Parathyroid adenoma (tissue), 2 donors: ENCODE results near the gene SCN5A.

Experiments used
- H2AFZ ChIP-seq: fragments of 300-600 bp; sonication (generic); one replicate; pipeline ENCODE4 v1.7.0; 2017; ENCODE audit warnings: antibody characterized with exemption, mild to moderate bottlenecking
- H3K27ac ChIP-seq: fragments of 300-600 bp; sonication (generic); one replicate; pipeline ENCODE4 v1.7.0; 2017
- H3K27me3 ChIP-seq: fragments of 300-600 bp; sonication (generic); one replicate; pipeline ENCODE4 v1.7.0; 2017; ENCODE audit warnings: low read length; ENCODE audit not compliant: control insufficient read depth, insufficient read depth
- H3K36me3 ChIP-seq: fragments of 300-600 bp; sonication (generic); one replicate; pipeline ENCODE4 v1.7.0; 2017; ENCODE audit warnings: low read length; ENCODE audit not compliant: control insufficient read depth, insufficient read depth
- H3K4me1 ChIP-seq: fragments of 300-600 bp; sonication (generic); one replicate; pipeline ENCODE4 v1.7.0; 2017; ENCODE audit warnings: control low read depth
- H3K4me2 ChIP-seq: fragments of 300-600 bp; sonication (generic); one replicate; pipeline ENCODE4 v1.7.0; 2017; ENCODE audit warnings: low read length
- H3K4me3 ChIP-seq: fragments of 300-600 bp; sonication (generic); one replicate; pipeline ENCODE4 v1.7.0; 2017; ENCODE audit warnings: low read depth, low read length
- H3K79me2 ChIP-seq: fragments of 300-600 bp; sonication (generic); one replicate; pipeline ENCODE4 v1.7.0; 2017; ENCODE audit warnings: control low read depth
- H3K9ac ChIP-seq: fragments of 300-600 bp; sonication (generic); one replicate; pipeline ENCODE4 v1.7.0; 2017; ENCODE audit warnings: mild to moderate bottlenecking
- H3K9me3 ChIP-seq: fragments of 300-600 bp; sonication (generic); one replicate; pipeline ENCODE4 v1.7.0; 2017; ENCODE audit warnings: low read length; ENCODE audit not compliant: control insufficient read depth
- CTCF ChIP-seq: fragments of 300-600 bp; sonication (generic); IDR thresholded peaks from one replicate; pipeline ENCODE4 v1.7.0; 2017; ENCODE audit warnings: antibody characterized with exemption, mild to moderate bottlenecking
- donor health status: primary hyperparathyroidism.

SCN5A gene

DNA sequence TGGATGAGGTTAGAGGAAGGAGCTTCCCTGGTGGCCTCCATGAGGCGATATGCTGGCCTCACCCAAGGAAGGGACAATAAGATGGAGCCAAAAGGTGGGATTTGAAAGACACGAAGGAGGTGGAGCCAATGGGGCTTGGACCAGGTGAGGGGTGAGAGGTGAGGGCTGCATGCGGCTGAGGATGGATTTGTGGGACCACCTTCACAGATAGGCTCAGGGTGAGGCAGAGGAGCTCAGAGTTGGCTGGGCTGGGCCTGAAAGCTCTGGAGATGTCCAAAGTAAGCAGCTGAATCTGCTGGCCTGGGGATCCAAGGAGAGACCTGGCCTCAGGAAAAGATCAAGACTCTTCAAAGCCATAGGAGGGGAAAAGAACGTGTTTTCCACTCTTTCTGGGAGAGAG is 103.5 kb downstream of the SCN5A start:
- no peak overlapping the region for H3K4me2 ChIP-seq
- no peak overlapping the region for H3K27ac ChIP-seq
- TF ChIP-seq CTCF = no peak
- H3K9ac ChIP-seq = no peak overlapping the region
- no peaks in the 10 kb centered on the region for H3K4me1 ChIP-seq
- H3K36me3 ChIP-seq = no peaks in the 10 kb centered on the region
- H3K79me2 ChIP-seq = no peaks in the 10 kb centered on the region
- no peaks in the 10 kb centered on the region for H3K27me3 ChIP-seq
- H3K9me3 ChIP-seq = no peaks in the 10 kb centered on the region
- no peak overlapping the region for H3K4me3 ChIP-seq
- no peak overlapping the region for H2AFZ ChIP-seq

- H3K4me1 ChIP-seq = no peaks in the 10 kb centered on the region
- H3K4me2 ChIP-seq = no peak overlapping the region
- H2AFZ ChIP-seq = no peak overlapping the region
- H3K9ac ChIP-seq = no peak overlapping the region
- no peaks in the 10 kb centered on the region for H3K27me3 ChIP-seq
- H3K27ac ChIP-seq = no peak overlapping the region
- no peaks in the 10 kb centered on the region for H3K36me3 ChIP-seq
- H3K79me2 ChIP-seq = no peaks in the 10 kb centered on the region
- no peaks in the 10 kb centered on the region for H3K9me3 ChIP-seq
- no peak for TF ChIP-seq CTCF
- H3K4me3 ChIP-seq = no peak overlapping the region
Observed at GRCh38 chr3:38545550-38545949, 103.9 kb downstream of the SCN5A start.

GRCh38 chr3:38544926-38545325 is 104.6 kb downstream of the SCN5A start:
- Histone ChIP-seq H2AFZ (no peak overlapping the region), H3K36me3 (no peaks in the 10 kb centered on the region), H3K9me3 (no peaks in the 10 kb centered on the region), H3K4me3 (no peak overlapping the region), H3K9ac (no peak overlapping the region), H3K27me3 (no peaks in the 10 kb centered on the region), H3K79me2 (no peaks in the 10 kb centered on the region), H3K4me1 (no peaks in the 10 kb centered on the region), H3K4me2 (no peak overlapping the region), H3K27ac (no peak overlapping the region)
- TF ChIP-seq CTCF = no peak

GRCh38 chr3:38543586-38543985 is 105.9 kb downstream of the SCN5A start:
- H3K79me2 ChIP-seq = no peaks in the 10 kb centered on the region
- TF ChIP-seq CTCF = no peak
- H3K4me2 ChIP-seq = no peak overlapping the region
- H3K27ac ChIP-seq = no peak overlapping the region
- no peak overlapping the region for H3K9ac ChIP-seq
- H3K27me3 ChIP-seq = no peaks in the 10 kb centered on the region
- H3K36me3 ChIP-seq = no peaks in the 10 kb centered on the region
- H3K9me3 ChIP-seq = no peaks in the 10 kb centered on the region
- no peak overlapping the region for H2AFZ ChIP-seq
- H3K4me1 ChIP-seq = no peaks in the 10 kb centered on the region
- no peak overlapping the region for H3K4me3 ChIP-seq

GRCh38 chr3:38542401-38543298 is 106.8 kb downstream of the SCN5A start:
- Histone ChIP-seq H3K36me3 (no peaks in the 10 kb centered on the region), H3K4me1 (no peaks in the 10 kb centered on the region), H2AFZ (no peak overlapping the region), H3K9me3 (no peaks in the 10 kb centered on the region), H3K9ac (no peak overlapping the region), H3K4me2 (no peak overlapping the region), H3K4me3 (no peak overlapping the region), H3K27me3 (no peaks in the 10 kb centered on the region), H3K79me2 (no peaks in the 10 kb centered on the region), H3K27ac (no peak overlapping the region)
- no peak for TF ChIP-seq CTCF
